Body of pancreas (tissue), 4 donors: ENCODE measurements around the gene OR52R1. TPM values are rescaled to one million over a fixed set of nuclear protein-coding genes. Genes with fewer than 3 reads are reported as not detected.
A peak's percentile ranks its signal among the peaks of the same experiment; 100 is the strongest.

Experiments
- ATAC-seq: fragments of 150-250 bp; one replicate; pipeline ENCODE4 v1.9.1; 2016
- DNase-seq, 4 donors: peaks; one replicate each; pipeline ENCODE4 v3.0.0-alpha.2; 2019
- H3K27ac ChIP-seq, 4 donors: fragments of 200-600 bp; sonication (generic); 1 replicate in 3 of 4; 2 replicates in 1 of 4; pipeline versions ENCODE4 v1.5.1 to v1.6.1; 2016 to 2019; ENCODE audit warnings: mild to moderate bottlenecking in 1 of 4, mixed read lengths in 1 of 4, moderate library complexity in 1 of 4
- H3K27me3 ChIP-seq, 2 donors: fragments of 200-600 bp; sonication (generic); one replicate each; pipeline ENCODE4 v1.6.0; 2016; ENCODE audit warnings: mild to moderate bottlenecking in 1 of 2
- H3K36me3 ChIP-seq, 2 donors: fragments of 200-600 bp; sonication (generic); replicated peaks in 1 of 2; 2 replicates each; pipeline ENCODE4 v1.5.1; 2016; ENCODE audit warnings: low read depth in 2 of 2; ENCODE audit not compliant: insufficient read depth in 1 of 2
- H3K4me1 ChIP-seq: fragments of 200-600 bp; sonication (generic); one replicate; pipeline ENCODE4 v1.6.0; 2016
- H3K4me3 ChIP-seq, 2 donors: fragments of 200-600 bp; sonication (generic); 1 replicate in 1 of 2; 2 replicates in 1 of 2; pipeline ENCODE4 v1.5.1; 2016 to 2019
- H3K9me3 ChIP-seq, 3 donors: fragments of 200-600 bp; sonication (generic); 1 replicate in 2 of 3; 2 replicates in 1 of 3; pipeline ENCODE4 v1.5.1; 2016
- POLR2A ChIP-seq, 3 donors: fragments of 450-650 bp; IDR thresholded peaks; one replicate each; pipeline ENCODE4 v1.6.1; 2016; ENCODE audit warnings: antibody characterized with exemption in 3 of 3, mild to moderate bottlenecking in 2 of 3
- WGBS, 2 donors: methylation state at CpG; one replicate each; pipeline ENCODE4 v1.1.5; 2017; 5-methylcytosine and 5-hydroxymethylcytosine counted together
- intact Hi-C: fragments of 100-400 bp; cut with DNase I; formaldehyde crosslinking; loops from one replicate; pipeline ENCODE4 v1.15.1; 2023
- total RNA-seq, 2 donors: library from RNA; depleted of rRNA; stranded (reverse); fragments of >200 nt; gene quantifications; one replicate each; pipeline ENCODE4 v1.1.0, GENCODE V29; 2016
- TF ChIP-seq, protein P1 (sequence below), 7 experiments: fragments of 450-650 bp in 4 of 7; fragments of 200-600 bp in 3 of 7; sonication (generic) in 3 of 7; IDR thresholded peaks; one replicate each; pipeline ENCODE4 v1.5.1; 2016 to 2019; ENCODE audit warnings: antibody characterized with exemption in 7 of 7

The OR52R1 gene
- total RNA-seq, 2 donors from 2014 or later, result not detected

DNA sequence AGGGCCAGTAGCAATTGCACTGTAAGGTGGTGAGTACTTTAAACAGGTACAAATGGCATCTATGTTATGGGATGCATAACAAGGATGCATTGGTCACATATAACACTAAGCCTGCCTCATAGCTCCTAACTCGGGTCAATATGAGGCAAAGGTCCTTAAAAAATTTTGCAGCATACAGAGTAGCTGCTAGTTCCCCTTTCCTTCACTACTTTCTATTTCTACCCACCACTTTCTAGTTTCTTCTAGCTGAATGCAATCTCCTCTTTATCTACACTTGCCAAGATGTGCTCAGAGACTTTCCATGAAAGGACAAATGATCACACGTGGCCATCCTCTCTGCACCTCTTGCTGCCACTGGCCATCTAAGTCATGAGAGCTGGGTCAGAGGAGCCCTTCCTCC, 26.7 kb upstream of the OR52R1 start:
- WGBS, 2 donors, result 52 to 79% methylated on average over 2 of the region's 2 CpGs
- Histone ChIP-seq H3K9me3 (no peaks in the 10 kb centered on the region), H3K36me3 (no peaks in the 10 kb centered on the region), H3K27ac (no peak overlapping the region), H3K27me3 (no peaks in the 10 kb centered on the region), H3K4me3 (no peak overlapping the region), H3K4me1 (no peaks in the 10 kb centered on the region)
- TF ChIP-seq, protein P1, sequence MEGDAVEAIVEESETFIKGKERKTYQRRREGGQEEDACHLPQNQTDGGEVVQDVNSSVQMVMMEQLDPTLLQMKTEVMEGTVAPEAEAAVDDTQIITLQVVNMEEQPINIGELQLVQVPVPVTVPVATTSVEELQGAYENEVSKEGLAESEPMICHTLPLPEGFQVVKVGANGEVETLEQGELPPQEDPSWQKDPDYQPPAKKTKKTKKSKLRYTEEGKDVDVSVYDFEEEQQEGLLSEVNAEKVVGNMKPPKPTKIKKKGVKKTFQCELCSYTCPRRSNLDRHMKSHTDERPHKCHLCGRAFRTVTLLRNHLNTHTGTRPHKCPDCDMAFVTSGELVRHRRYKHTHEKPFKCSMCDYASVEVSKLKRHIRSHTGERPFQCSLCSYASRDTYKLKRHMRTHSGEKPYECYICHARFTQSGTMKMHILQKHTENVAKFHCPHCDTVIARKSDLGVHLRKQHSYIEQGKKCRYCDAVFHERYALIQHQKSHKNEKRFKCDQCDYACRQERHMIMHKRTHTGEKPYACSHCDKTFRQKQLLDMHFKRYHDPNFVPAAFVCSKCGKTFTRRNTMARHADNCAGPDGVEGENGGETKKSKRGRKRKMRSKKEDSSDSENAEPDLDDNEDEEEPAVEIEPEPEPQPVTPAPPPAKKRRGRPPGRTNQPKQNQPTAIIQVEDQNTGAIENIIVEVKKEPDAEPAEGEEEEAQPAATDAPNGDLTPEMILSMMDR (IDR thresholded peaks at IDR 0.05), result no peak
- no peak for TF ChIP-seq POLR2A (IDR thresholded peaks at IDR 0.05)
- intact Hi-C loops, result no loop called here
- DNase-seq, result no peak
- no peak for ATAC-seq

DNA sequence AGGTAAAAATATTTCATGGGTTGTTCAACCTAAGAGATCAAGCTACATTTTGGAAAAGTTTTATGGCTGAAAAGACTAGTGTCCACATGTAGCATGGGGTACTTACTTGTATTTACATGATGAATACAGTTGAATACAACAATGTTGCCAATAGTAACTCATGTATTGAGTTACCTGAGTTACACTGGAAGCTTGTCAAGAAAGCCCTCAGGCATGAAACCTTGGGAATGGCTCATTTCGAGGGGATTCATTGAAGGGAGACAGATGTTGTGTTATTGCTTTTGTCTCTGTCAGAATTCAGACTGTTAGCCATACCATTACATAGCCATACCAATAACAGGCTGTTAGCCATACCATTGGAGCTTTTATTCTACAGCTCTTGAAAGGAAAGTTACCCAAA, 26.2 kb upstream of the OR52R1 start:
- DNase-seq (no peak), ATAC-seq (no peak)
- intact Hi-C loops, result no loop called here
- H3K9me3 ChIP-seq, result no peaks in the 10 kb centered on the region
- H3K27ac ChIP-seq, result no peak overlapping the region
- H3K4me1 ChIP-seq, result no peaks in the 10 kb centered on the region
- TF ChIP-seq, protein P1 (IDR thresholded peaks at IDR 0.05), result no peak
- no peak for TF ChIP-seq POLR2A (IDR thresholded peaks at IDR 0.05)
- no peaks in the 10 kb centered on the region for H3K36me3 ChIP-seq
- 33 to 54% methylated on average over 1 of the region's 1 CpG for WGBS, 2 donors
- H3K4me3 ChIP-seq, result no peak overlapping the region
- no peaks in the 10 kb centered on the region for H3K27me3 ChIP-seq

DNA sequence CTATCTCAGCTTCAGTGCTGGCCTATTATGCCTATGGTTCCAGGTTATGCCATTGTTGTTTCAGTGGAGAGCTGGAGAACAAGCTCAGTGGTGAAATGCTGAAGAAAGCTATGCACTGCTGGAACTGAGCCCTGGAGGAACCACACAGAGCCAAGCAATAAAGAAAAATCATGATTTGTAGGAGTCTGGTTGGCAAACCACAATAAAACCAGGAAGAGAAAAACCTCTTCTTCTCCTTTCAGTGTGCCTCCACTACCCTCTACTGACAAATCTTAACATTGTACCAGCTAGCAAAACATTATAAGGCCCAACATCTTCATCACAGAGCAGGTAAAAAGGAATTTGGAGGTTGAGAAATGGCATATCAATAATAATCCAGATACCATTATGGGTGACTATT, 22.2 kb upstream of the OR52R1 start:
- H3K9me3 ChIP-seq, result no peaks in the 10 kb centered on the region
- ATAC-seq, result no peak
- intact Hi-C loops, result no loop called here
- no peaks in the 10 kb centered on the region for H3K4me1 ChIP-seq
- no peak overlapping the region for H3K4me3 ChIP-seq
- no peak overlapping the region for H3K27ac ChIP-seq
- no peaks in the 10 kb centered on the region for H3K27me3 ChIP-seq
- TF ChIP-seq, protein P1 (IDR thresholded peaks at IDR 0.05), result peak in 4 of 7 experiments; percentile 12 to 27 (median 19)
- no peak for TF ChIP-seq POLR2A (IDR thresholded peaks at IDR 0.05)
- no peaks in the 10 kb centered on the region for H3K36me3 ChIP-seq
- no peak for DNase-seq

DNA sequence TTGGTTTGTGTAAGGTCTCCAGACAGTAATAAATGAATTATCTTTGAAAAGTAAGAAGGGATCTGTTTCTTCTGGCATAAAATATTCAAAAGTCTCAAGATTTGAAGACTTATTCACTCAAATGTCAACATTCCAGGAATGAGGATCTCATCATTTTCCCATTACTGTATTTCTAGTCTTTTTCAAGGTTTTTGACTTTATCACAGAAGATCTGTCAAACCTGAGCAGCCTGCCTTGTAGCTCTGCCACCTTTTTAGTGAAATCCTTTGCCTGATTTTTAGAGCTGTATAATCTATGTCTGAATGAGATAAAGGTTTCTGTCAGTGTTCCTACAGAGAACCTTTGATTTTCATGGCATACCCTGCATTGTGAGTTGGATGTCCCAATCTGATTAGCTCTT, 21.0 kb upstream of the OR52R1 start:
- Histone ChIP-seq H3K27ac (no peak overlapping the region), H3K27me3 (no peaks in the 10 kb centered on the region), H3K4me3 (no peak overlapping the region), H3K4me1 (no peaks in the 10 kb centered on the region), H3K36me3 (no peaks in the 10 kb centered on the region), H3K9me3 (no peaks in the 10 kb centered on the region)
- ATAC-seq (no peak), DNase-seq (no peak)
- intact Hi-C loops, result no loop called here
- no peak for TF ChIP-seq POLR2A (IDR thresholded peaks at IDR 0.05)
- TF ChIP-seq, protein P1 (IDR thresholded peaks at IDR 0.05), result no peak

DNA sequence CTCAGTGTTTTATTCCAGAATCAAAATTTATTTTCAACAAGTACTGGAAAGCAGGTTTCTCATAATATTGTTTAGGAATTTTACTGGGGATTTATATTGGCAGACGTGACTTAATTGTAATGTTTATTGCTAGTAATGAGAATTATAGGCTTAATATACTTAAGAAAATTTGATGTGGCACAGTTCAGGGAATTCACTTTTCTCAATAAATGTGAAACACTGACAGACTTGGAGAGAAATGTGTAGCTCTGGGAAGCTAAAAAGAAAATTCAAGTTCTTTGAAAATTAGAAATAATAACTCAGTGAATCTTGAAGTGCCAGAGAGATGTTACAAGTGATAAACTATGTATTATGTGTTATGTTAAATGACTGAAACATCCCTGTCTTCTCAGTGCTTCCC, 16.8 kb upstream of the OR52R1 start, which contains the start of gene OR51F2:
TSS of gene OR51F2 (plus strand) at position 301 of the 400 bp plus-strand sequence. CDS start 101 bp downstream, outside the sequence.
- H3K27ac ChIP-seq, result no peak within 1 kb of the TSS
- no peak for TF ChIP-seq POLR2A (IDR thresholded peaks at IDR 0.05)
- TF ChIP-seq, protein P1 (IDR thresholded peaks at IDR 0.05), result no peak

More for the DNA sequence above, 16.8 kb upstream of the OR52R1 start, which contains the start of gene OR51F2:
- intact Hi-C loops, result no loop called here
- ATAC-seq (no peak), DNase-seq (no peak)
- no peaks in the 10 kb centered on the region for H3K27me3 ChIP-seq
- no peaks in the 10 kb centered on the region for H3K36me3 ChIP-seq
- H3K4me1 ChIP-seq, result no peaks in the 10 kb centered on the region
- H3K4me3 ChIP-seq, result no peak within 1 kb of the TSS
- H3K9me3 ChIP-seq, result no peaks in the 10 kb centered on the region
- 69 to 73% methylated on average over 1 of the region's 1 CpG for WGBS, 2 donors
